Body of pancreas (tissue), 4 donors: ENCODE results near the gene SON.

ENCODE experiments used
- CTCF ChIP-seq, 7 experiments: fragments of 450-650 bp in 4 of 7; fragments of 200-600 bp in 3 of 7; sonication (generic) in 3 of 7; IDR thresholded peaks; one replicate each; pipeline ENCODE4 v1.5.1; 2016 to 2019; ENCODE audit warnings: antibody characterized with exemption in 7 of 7
- POLR2A ChIP-seq, 3 donors: fragments of 450-650 bp; IDR thresholded peaks; one replicate each; pipeline ENCODE4 v1.6.1; 2016; ENCODE audit warnings: antibody characterized with exemption in 3 of 3, mild to moderate bottlenecking in 2 of 3

- TF ChIP-seq CTCF (IDR thresholded peaks at IDR 0.05) (no peak), POLR2A (IDR thresholded peaks at IDR 0.05) (no peak)
Observed at GRCh38 chr21:33578959-33579542, 36.2 kb downstream of the SON start.
